ENCODE data around the gene MRPL32.
"Not testable (repeated sequence)": the region's sequence is repeated elsewhere in the genome, so short reads cannot be mapped to it uniquely, and the experiment has no call there.

MRPL32 gene

GRCh38 chr7:42931834-42932651 is at the start of gene MRPL32, which contains the start of gene PSMA2:
TSS of gene MRPL32 (plus strand) at chr7:42932376. CDS start at chr7:42932387, 11 bp downstream.
TSS of gene PSMA2 (minus strand) at chr7:42932174. CDS start at chr7:42932158, 16 bp downstream.
- peak; percentile 65 to 99 (median 95) for DNase-seq

GRCh38 chr7:42883950-42884349 is 48.2 kb upstream of the MRPL32 start:
- peak in 18 of 58 donors; percentile 3 to 65 (median 20) for DNase-seq

GRCh38 chr7:42885183-42885582 is 47.0 kb upstream of the MRPL32 start:
- DNase-seq: not testable (repeated sequence)

- no peak for DNase-seq
Measured at GRCh38 chr7:42886129-42886528, 46.0 kb upstream of the MRPL32 start.

- DNase-seq: no peak
Measured at GRCh38 chr7:42886893-42887505, 45.2 kb upstream of the MRPL32 start.

- no peak for DNase-seq
Measured at GRCh38 chr7:42893346-42894240, 38.6 kb upstream of the MRPL32 start.

GRCh38 chr7:42900842-42901241 is 31.3 kb upstream of the MRPL32 start:
- DNase-seq: no peak

GRCh38 chr7:42902331-42902730 is 29.8 kb upstream of the MRPL32 start:
- DNase-seq: no peak

GRCh38 chr7:42906181-42906580 is 26.0 kb upstream of the MRPL32 start:
- no peak for DNase-seq

- DNase-seq: no peak
Measured at GRCh38 chr7:42907316-42907715, 24.9 kb upstream of the MRPL32 start.

- DNase-seq: peak in 25 of 58 donors; percentile 3 to 69 (median 28)
Measured at GRCh38 chr7:42910306-42910705, 21.9 kb upstream of the MRPL32 start.

- DNase-seq: peak; percentile 82 to 99 (median 96)
Measured at GRCh38 chr7:42911454-42912447, 20.4 kb upstream of the MRPL32 start, which contains the start of gene C7orf25. TSS of gene C7orf25 (minus strand) at chr7:42912070. CDS start at chr7:42910900, 1,170 bp downstream.

GRCh38 chr7:42913591-42913990 is 18.6 kb upstream of the MRPL32 start:
- no peak for DNase-seq

- DNase-seq: no peak
Measured at GRCh38 chr7:42914009-42914408, 18.2 kb upstream of the MRPL32 start.

GRCh38 chr7:42914421-42915045 is 17.6 kb upstream of the MRPL32 start:
- DNase-seq: no peak

GRCh38 chr7:42915356-42915755 is 16.8 kb upstream of the MRPL32 start:
- no peak for DNase-seq

GRCh38 chr7:42922017-42922753 is 10.0 kb upstream of the MRPL32 start:
- DNase-seq: no peak

GRCh38 chr7:42924223-42924838 is 7.8 kb upstream of the MRPL32 start:
- DNase-seq: no peak
